GM23248 (cell line): ENCODE data around the gene HMCN1. TPM values are rescaled to one million over a fixed set of nuclear protein-coding genes. Genes with fewer than 3 reads are reported as not detected.

ENCODE experiments used
- DNase-seq: peaks from one replicate; pipeline ENCODE4 v3.0.0-alpha.2; 2015
- H2AFZ ChIP-seq: fragments of 200-600 bp; sonication (generic); 2 replicates; pipeline ENCODE4 v1.6.1; 2016; ENCODE audit warnings: antibody characterized with exemption
- H3F3A ChIP-seq: fragments of 200-600 bp; sonication (generic); 2 replicates; pipeline ENCODE4 v1.6.1; 2016; ENCODE audit warnings: mild to moderate bottlenecking, antibody characterized with exemption, mixed run types; ENCODE audit not compliant: insufficient read depth
- H3K27ac ChIP-seq: fragments of 200-600 bp; sonication (generic); 2 replicates; pipeline ENCODE4 v1.5.1; 2016; ENCODE audit warnings: mild to moderate bottlenecking
- H3K27me3 ChIP-seq: fragments of 200-600 bp; sonication (generic); replicated peaks from 2 replicates; pipeline ENCODE4 v1.6.1; 2016; ENCODE audit warnings: mild to moderate bottlenecking; ENCODE audit not compliant: insufficient read depth
- H3K36me3 ChIP-seq: fragments of 200-600 bp; sonication (generic); 2 replicates; pipeline ENCODE4 v1.6.1; 2016; ENCODE audit warnings: low read depth, mild to moderate bottlenecking
- H3K4me1 ChIP-seq: fragments of 200-600 bp; sonication (generic); 2 replicates; pipeline ENCODE4 v1.6.1; 2016; ENCODE audit warnings: mild to moderate bottlenecking; ENCODE audit not compliant: insufficient read depth
- H3K4me2 ChIP-seq: fragments of 200-600 bp; sonication (generic); one replicate; pipeline ENCODE4 v1.6.1; 2016; ENCODE audit warnings: mild to moderate bottlenecking; ENCODE audit not compliant: unreplicated experiment
- H3K4me3 ChIP-seq: fragments of 200-600 bp; sonication (generic); 2 replicates; pipeline ENCODE4 v1.5.1; 2016; ENCODE audit warnings: mild to moderate bottlenecking
- H3K79me2 ChIP-seq: fragments of 200-600 bp; sonication (generic); 2 replicates; pipeline ENCODE4 v1.6.1; 2016; ENCODE audit warnings: mild to moderate bottlenecking; ENCODE audit not compliant: insufficient read depth
- H3K9ac ChIP-seq: fragments of 200-600 bp; sonication (generic); 2 replicates; pipeline ENCODE4 v1.6.1; 2016; ENCODE audit warnings: mild to moderate bottlenecking
- H3K9me2 ChIP-seq: fragments of 200-600 bp; sonication (generic); 2 replicates; pipeline ENCODE4 v1.6.1; 2016; ENCODE audit warnings: mixed run types, mild to moderate bottlenecking, moderate library complexity; ENCODE audit not compliant: insufficient read depth
- H3K9me3 ChIP-seq: fragments of 200-600 bp; sonication (generic); one replicate; pipeline ENCODE4 v1.6.1; 2017; ENCODE audit warnings: low read depth
- H4K20me1 ChIP-seq: fragments of 200-600 bp; sonication (generic); 2 replicates; pipeline ENCODE4 v1.6.0; 2016; ENCODE audit not compliant: insufficient read depth
- EZH2 ChIP-seq: fragments of 200-600 bp; sonication (generic); IDR thresholded peaks from 2 replicates; pipeline ENCODE4 v1.6.1; 2018; ENCODE audit warnings: antibody characterized with exemption, mild to moderate bottlenecking; ENCODE audit not compliant: insufficient read depth, poor library complexity, severe bottlenecking
- EZH2phosphoT487 ChIP-seq: fragments of 200-600 bp; sonication (generic); IDR thresholded peaks from 2 replicates; pipeline ENCODE4 v1.6.1; 2018; ENCODE audit warnings: antibody characterized with exemption, moderate library complexity, mild to moderate bottlenecking, low read depth; ENCODE audit not compliant: insufficient read depth
- WGBS, 2 experiments: methylation state at CpG; one replicate each; pipeline ENCODE4 v1.1.6; 2015 to 2017; ENCODE audit warnings: low lambda C conversion rate in 2 of 2, low coverage in 1 of 2; ENCODE audit errors: missing lambda C conversion rate in 2 of 2; 5-methylcytosine and 5-hydroxymethylcytosine counted together
- in situ Hi-C: fragments of 300-500 bp; cut with MboI; formaldehyde crosslinking; loops from 2 replicates; pipeline ENCODE4 v1.15.0; 2020
- polyA plus RNA-seq: library from polyadenylated mRNA; unstranded; fragments of >200 nt; fragmentation: Nextera tagmentation; extraction: Ambion mirVana; gene quantifications from 2 replicates; pipeline ENCODE4 v1.2.1, GENCODE V29; 2016
- total RNA-seq: library from RNA; depleted of rRNA; stranded (reverse); fragments of >200 nt; shearing (Covaris generic); gene quantifications from 2 replicates; pipeline ENCODE4 v1.2.3, GENCODE V29; 2014

Gene HMCN1
- total and polyA plus RNA-seq, 2 experiments from 2014 or later, result 1.8 to 5.2 TPM

DNA sequence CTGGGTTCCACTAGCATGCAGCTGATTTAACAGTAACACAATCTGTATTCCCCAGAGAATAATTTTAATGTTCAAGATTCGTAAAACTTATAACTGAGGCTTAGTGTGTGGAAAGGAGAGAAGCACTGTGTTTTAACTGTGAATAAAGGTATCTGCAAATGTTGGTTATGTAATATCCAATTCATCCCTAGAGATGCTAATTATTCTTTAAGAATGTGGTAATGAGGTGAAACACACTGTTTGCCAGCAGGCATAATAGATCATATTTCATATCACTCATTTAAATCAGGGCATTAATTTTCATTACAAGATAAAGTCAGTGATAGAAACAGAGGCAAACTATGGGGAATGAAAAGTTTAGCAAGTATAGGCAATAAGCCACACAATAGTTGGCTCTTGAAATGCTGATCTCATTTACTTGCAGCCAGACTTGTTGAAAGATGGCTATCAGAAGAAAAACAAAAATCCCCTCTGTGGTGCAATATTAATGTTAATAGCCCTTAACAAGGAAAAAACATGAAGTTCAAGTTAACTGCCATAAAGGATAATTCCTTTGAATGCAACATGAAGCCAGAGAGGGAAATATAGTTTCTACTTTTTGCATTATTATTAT lies 33.4 kb downstream of the HMCN1 start:
- no peak for TF ChIP-seq EZH2phosphoT487
- no peak for TF ChIP-seq EZH2
- no peaks in the 10 kb centered on the region for H3K4me1 ChIP-seq
- H3K36me3 ChIP-seq, result no peaks in the 10 kb centered on the region
- no peaks in the 10 kb centered on the region for H3F3A ChIP-seq
- no peaks in the 10 kb centered on the region for H3K9me2 ChIP-seq
- 29 to 30% methylated on average over 1 of the region's 1 CpG for WGBS, 2 experiments
- H2AFZ ChIP-seq, result no peak overlapping the region
- no peaks in the 10 kb centered on the region for H3K79me2 ChIP-seq
- no peaks in the 10 kb centered on the region for H3K9me3 ChIP-seq
- no peak overlapping the region for H3K4me2 ChIP-seq
- no peak overlapping the region for H3K4me3 ChIP-seq
- H3K9ac ChIP-seq, result no peak overlapping the region
- DNase-seq, result no peak
- no peak overlapping the region for H3K27ac ChIP-seq
- no peaks in the 10 kb centered on the region for H4K20me1 ChIP-seq
- in situ Hi-C loops, result no loop called here
- H3K27me3 ChIP-seq, result no peaks in the 10 kb centered on the region

GRCh38 chr1:185768371-185768770 lies 34.2 kb downstream of the HMCN1 start:
- Histone ChIP-seq H3K36me3 (no peaks in the 10 kb centered on the region), H3K9ac (no peak overlapping the region), H3F3A (no peaks in the 10 kb centered on the region), H3K4me2 (no peak overlapping the region), H3K27ac (no peak overlapping the region), H3K4me3 (no peak overlapping the region), H3K79me2 (no peaks in the 10 kb centered on the region), H4K20me1 (no peaks in the 10 kb centered on the region), H3K4me1 (no peaks in the 10 kb centered on the region), H3K9me2 (no peaks in the 10 kb centered on the region), H3K27me3 (no peaks in the 10 kb centered on the region), H2AFZ (no peak overlapping the region), H3K9me3 (no peaks in the 10 kb centered on the region)
- WGBS, 2 experiments, result 93 to 96% methylated on average over 3 of the region's 3 CpGs
- no peak for DNase-seq
- in situ Hi-C loops, result no loop called here
- TF ChIP-seq EZH2, result no peak
- TF ChIP-seq EZH2phosphoT487, result no peak

DNA sequence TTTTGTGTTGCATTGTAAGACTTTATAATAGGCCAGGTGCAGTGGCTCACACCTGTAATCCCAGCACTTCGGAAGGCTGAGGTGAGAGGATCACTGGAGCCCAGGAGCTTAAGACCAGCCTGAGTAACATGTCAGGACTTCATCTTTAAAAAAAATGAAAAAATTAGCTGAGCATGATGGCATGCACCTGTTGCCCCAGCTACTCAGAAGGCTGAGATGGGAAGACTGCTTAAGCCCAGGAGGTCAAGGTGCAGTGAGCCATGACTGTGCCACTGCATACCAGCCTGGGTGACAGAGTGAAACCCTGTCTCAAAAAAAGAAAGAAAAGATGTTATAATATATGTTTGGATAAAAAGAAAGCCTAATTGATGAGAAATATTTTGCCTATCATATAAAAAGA lies 34.9 kb downstream of the HMCN1 start:
- Histone ChIP-seq H3K36me3 (no peaks in the 10 kb centered on the region), H3F3A (no peaks in the 10 kb centered on the region), H3K27ac (no peak overlapping the region), H4K20me1 (no peaks in the 10 kb centered on the region), H3K4me3 (no peak overlapping the region), H3K9me2 (no peaks in the 10 kb centered on the region), H3K4me1 (no peaks in the 10 kb centered on the region), H3K4me2 (no peak overlapping the region), H3K9ac (no peak overlapping the region), H3K9me3 (no peaks in the 10 kb centered on the region), H3K27me3 (no peaks in the 10 kb centered on the region), H2AFZ (no peak overlapping the region), H3K79me2 (no peaks in the 10 kb centered on the region)
- DNase-seq, result no peak
- no peak for TF ChIP-seq EZH2phosphoT487
- no peak for TF ChIP-seq EZH2
- whole genome bisulfite sequencing, 2 experiments, result 91% methylated on average over 1 of the region's 1 CpG
- in situ Hi-C loops, result no loop called here

DNA sequence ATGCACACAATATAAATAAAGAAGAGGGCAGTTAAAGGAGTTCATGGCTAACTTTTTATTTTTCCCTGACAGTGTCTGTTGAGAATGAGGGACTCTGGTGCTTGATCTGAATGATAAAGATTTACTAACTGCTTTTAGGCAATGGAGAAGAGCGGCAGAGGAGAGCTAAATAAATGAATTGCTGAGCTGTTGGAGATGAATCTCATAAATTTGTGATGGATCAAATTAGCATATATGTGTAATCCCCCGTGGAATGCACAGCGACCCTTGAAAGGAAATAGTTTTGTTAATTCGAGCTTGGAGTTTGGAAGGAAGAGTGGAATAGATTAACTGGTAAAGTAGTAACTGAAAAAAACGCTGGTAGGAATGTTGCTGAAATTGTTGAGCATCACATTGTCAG lies 40.2 kb downstream of the HMCN1 start:
- Histone ChIP-seq H3K79me2 (no peaks in the 10 kb centered on the region), H3K27ac (no peak overlapping the region), H3F3A (no peaks in the 10 kb centered on the region), H3K27me3 (no peaks in the 10 kb centered on the region), H3K4me3 (no peak overlapping the region), H3K4me2 (no peak overlapping the region), H3K4me1 (no peaks in the 10 kb centered on the region), H4K20me1 (no peaks in the 10 kb centered on the region), H3K36me3 (no peaks in the 10 kb centered on the region), H3K9me3 (no peaks in the 10 kb centered on the region), H2AFZ (no peak overlapping the region), H3K9me2 (no peaks in the 10 kb centered on the region), H3K9ac (no peak overlapping the region)
- in situ Hi-C loops, result no loop called here
- TF ChIP-seq EZH2 (no peak), EZH2phosphoT487 (no peak)
- no peak for DNase-seq
- WGBS, 2 experiments, result 37 to 38% methylated on average over 5 of the region's 5 CpGs

- in situ Hi-C loops, result no loop called here
- H3K9ac ChIP-seq, result no peak overlapping the region
- H3K9me2 ChIP-seq, result no peaks in the 10 kb centered on the region
- no peak overlapping the region for H3K4me3 ChIP-seq
- no peaks in the 10 kb centered on the region for H3K4me1 ChIP-seq
- no peak overlapping the region for H3K27ac ChIP-seq
- TF ChIP-seq EZH2phosphoT487 (no peak), EZH2 (no peak)
- H3K4me2 ChIP-seq, result no peak overlapping the region
- no peak for DNase-seq
- no peaks in the 10 kb centered on the region for H3K79me2 ChIP-seq
- no peaks in the 10 kb centered on the region for H3K36me3 ChIP-seq
- no peaks in the 10 kb centered on the region for H4K20me1 ChIP-seq
- no peaks in the 10 kb centered on the region for H3F3A ChIP-seq
- H2AFZ ChIP-seq, result no peak overlapping the region
- no peaks in the 10 kb centered on the region for H3K9me3 ChIP-seq
- H3K27me3 ChIP-seq, result no peaks in the 10 kb centered on the region
Measured at GRCh38 chr1:185775501-185775900, 41.3 kb downstream of the HMCN1 start.
